ENCODE data around the gene MC1R. TPM values are rescaled to one million over a fixed set of nuclear protein-coding genes. Genes with fewer than 3 reads are reported as not detected.

Gene MC1R
- total RNA-seq, 2 experiments from 2014 or later: 4.7 to 5.0 TPM

DNA sequence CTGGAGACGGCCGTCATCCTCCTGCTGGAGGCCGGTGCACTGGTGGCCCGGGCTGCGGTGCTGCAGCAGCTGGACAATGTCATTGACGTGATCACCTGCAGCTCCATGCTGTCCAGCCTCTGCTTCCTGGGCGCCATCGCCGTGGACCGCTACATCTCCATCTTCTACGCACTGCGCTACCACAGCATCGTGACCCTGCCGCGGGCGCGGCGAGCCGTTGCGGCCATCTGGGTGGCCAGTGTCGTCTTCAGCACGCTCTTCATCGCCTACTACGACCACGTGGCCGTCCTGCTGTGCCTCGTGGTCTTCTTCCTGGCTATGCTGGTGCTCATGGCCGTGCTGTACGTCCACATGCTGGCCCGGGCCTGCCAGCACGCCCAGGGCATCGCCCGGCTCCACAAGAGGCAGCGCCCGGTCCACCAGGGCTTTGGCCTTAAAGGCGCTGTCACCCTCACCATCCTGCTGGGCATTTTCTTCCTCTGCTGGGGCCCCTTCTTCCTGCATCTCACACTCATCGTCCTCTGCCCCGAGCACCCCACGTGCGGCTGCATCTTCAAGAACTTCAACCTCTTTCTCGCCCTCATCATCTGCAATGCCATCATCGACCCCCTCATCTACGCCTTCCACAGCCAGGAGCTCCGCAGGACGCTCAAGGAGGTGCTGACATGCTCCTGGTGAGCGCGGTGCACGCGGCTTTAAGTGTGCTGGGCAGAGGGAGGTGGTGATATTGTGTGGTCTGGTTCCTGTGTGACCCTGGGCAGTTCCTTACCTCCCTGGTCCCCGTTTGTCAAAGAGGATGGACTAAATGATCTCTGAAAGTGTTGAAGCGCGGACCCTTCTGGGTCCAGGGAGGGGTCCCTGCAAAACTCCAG, 1.1 kb downstream of the MC1R start:
- Mint-ChIP-seq H3K27me3 (ENCODE audit: low read depth) (peaks cover 36% of the 10 kb centered on the region), H3K36me3 (ENCODE audit: low read depth) (no peaks in the 10 kb centered on the region), H3K4me3 (no peak overlapping the region), H3K9me3 (ENCODE audit: insufficient read depth) (no peaks in the 10 kb centered on the region), H3K4me1 (ENCODE audit: low read depth) (peaks cover 54% of the 10 kb centered on the region), H3K27ac (no peak overlapping the region)
- DNase-seq: no peak
- ChIA-PET CTCF (interaction anchor here (1.1 to 2.3 kb wide), 3 partner anchors 10 to 214 kb away, joined by 4 to 16 read pairs (median 7); no protein-coding TSS in a partner anchor), POLR2A (interaction anchor here (1.8 kb wide), 1 partner anchor 46 kb away, joined by 7 read pairs; the partner anchor contains the start of gene TCF25)
- ATAC-seq: no peak

DNA sequence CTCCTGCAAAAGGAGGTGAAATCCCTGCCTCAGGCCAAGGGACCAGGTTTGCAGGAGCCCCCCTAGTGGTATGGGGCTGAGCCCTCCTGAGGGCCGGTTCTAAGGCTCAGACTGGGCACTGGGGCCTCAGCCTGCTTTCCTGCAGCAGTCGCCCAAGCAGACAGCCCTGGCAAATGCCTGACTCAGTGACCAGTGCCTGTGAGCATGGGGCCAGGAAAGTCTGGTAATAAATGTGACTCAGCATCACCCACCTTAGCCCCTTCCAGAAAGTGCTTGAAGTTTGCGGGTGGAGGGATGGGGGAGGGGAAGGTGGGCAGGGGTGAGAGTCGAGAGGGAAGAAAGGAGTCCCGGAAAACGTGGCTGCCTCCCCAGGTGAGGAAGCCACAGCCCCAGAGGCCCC, 2.1 kb downstream of the MC1R start:
- POLR2A ChIA-PET: no interaction called here
- DNase-seq (no peak), ATAC-seq (no peak)
- CTCF ChIA-PET: interaction anchor here (1.1 kb wide), 1 partner anchor 11 kb away, joined by 4 read pairs; no protein-coding TSS in a partner anchor
- no peak overlapping the region for H3K4me3 Mint-ChIP-seq
- peaks cover 42% of the 10 kb centered on the region for H3K27me3 Mint-ChIP-seq (ENCODE audit: low read depth)
- H3K36me3 Mint-ChIP-seq (ENCODE audit: low read depth): no peaks in the 10 kb centered on the region
- peaks cover 56% of the 10 kb centered on the region for H3K4me1 Mint-ChIP-seq (ENCODE audit: low read depth)
- H3K9me3 Mint-ChIP-seq (ENCODE audit: insufficient read depth): no peaks in the 10 kb centered on the region
- no peak overlapping the region for H3K27ac Mint-ChIP-seq

DNA sequence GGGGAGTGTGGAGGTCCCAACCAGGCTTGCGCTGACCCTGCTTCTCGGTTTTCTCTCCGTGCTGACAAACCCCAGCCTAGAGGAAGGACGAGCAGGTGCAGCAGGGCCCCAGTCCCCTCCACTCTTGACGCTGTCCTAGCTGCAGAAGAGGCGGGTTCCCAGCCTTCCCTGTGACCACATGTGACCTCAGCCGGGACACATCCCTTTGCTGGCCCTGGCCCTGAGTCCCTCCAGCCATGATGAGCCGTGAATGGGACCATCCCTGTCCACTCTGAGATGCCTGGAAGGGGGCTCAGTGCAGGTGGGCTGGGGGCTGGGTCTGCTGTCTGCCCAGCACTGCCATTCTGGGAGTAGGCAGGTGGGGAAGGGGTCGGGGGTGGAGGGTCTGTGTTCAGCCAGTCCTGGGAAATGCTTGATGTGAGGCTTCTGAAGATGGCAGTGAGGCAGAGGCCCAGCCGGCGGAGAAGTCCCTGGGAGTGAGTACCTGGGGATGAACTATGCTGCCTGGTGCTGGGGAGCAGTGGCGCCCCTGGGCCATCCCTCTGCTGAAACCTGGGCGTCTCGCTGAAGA, 2.6 kb downstream of the MC1R start:
- Mint-ChIP-seq H3K9me3 (ENCODE audit: insufficient read depth) (no peaks in the 10 kb centered on the region), H3K27me3 (ENCODE audit: low read depth) (peaks cover 42% of the 10 kb centered on the region), H3K4me1 (ENCODE audit: low read depth) (peaks cover 54% of the 10 kb centered on the region), H3K27ac (no peak overlapping the region), H3K36me3 (ENCODE audit: low read depth) (no peaks in the 10 kb centered on the region), H3K4me3 (no peak overlapping the region)
- ChIA-PET POLR2A (interaction anchor here (0.5 to 1.8 kb wide), 4 partner anchors 36 to 52 kb away, joined by 3 to 5 read pairs (median 4); partner anchors contain the start of gene TCF25), CTCF (interaction anchor here (1.1 to 1.9 kb wide), 2 partner anchors 11 kb away, joined by 4 to 9 read pairs; no protein-coding TSS in a partner anchor)
- ATAC-seq (no peak), DNase-seq (no peak)

DNA sequence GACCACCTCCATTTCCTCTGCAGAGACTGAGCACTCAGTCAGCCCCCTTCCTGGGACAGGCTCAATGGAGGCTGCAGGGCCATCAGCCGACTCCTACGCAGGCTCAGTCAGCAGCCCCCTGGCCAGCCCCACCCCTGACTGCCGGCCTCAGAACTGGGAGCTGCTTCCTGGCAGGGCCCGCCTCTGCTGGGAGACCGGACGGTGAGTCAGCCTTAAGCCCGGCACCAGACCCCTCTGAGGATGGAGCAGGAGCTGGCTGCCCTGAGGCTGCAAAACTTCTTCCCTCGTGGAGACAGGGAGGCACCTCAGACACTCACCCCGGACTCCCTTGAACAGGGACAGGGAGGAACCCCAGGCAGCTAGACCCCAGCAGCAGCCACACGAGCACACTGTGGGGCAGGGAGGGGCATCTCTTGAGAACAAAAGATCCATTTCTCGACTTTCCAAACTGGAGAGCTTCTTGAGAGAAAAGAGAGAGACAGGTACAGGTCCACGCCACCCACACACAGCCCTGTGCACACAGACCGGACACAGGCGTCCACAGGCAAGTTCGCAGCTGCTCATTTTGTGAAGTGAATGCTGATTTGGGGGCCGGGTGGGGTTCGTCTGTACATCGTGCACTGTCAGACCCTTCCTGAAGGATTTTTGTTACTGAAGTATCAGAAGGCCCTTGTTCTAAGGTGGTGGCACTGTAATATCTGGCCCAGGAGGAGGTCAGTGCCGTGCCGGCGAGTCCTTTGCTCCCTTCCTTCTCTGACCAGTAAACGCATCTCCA, 3.2 kb downstream of the MC1R start:
- Mint-ChIP-seq H3K4me3 (peak overlapping the region; percentile 57), H3K4me1 (ENCODE audit: low read depth) (peaks cover 57% of the 10 kb centered on the region), H3K27ac (peak overlapping the region; percentile 4), H3K9me3 (ENCODE audit: insufficient read depth) (no peaks in the 10 kb centered on the region), H3K36me3 (ENCODE audit: low read depth) (no peaks in the 10 kb centered on the region), H3K27me3 (ENCODE audit: low read depth) (peaks cover 42% of the 10 kb centered on the region)
- ChIA-PET CTCF (interaction anchor here (1.9 kb wide), 1 partner anchor 12 kb away, joined by 9 read pairs; no protein-coding TSS in a partner anchor), POLR2A (interaction anchor here (0.5 to 1.8 kb wide), 4 partner anchors 37 to 51 kb away, joined by 3 to 5 read pairs (median 4); partner anchors contain the start of gene TCF25)
- ATAC-seq: no peak
- DNase-seq: peak; percentile 47

DNA sequence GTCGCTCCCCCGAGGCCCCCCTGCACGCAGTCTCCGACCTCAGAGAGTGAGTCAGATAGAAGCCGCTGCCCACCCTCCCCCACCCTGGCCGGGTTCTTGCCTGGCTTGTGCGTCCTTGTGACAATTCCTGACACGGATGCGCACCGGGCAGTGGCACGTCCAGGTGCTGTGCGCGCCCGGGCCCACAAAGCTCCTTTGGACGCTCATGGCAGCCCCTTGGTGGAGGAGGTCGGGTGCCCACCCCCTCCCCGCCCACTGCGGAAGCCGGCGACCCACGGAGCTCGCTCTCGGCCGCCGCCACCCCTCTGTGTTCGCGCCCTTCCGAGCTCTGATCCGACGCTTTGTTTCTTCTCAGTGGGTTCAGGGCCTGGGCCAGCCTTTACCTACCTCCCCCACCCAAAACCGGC, 3.8 kb downstream of the MC1R start:
- no peak for ATAC-seq
- ChIA-PET CTCF (interaction anchor here (1.9 kb wide), 1 partner anchor 12 kb away, joined by 9 read pairs; no protein-coding TSS in a partner anchor), POLR2A (interaction anchor here (1.6 to 1.8 kb wide), 2 partner anchors 49 to 50 kb away, joined by 5 read pairs; partner anchors contain the start of gene TCF25)
- H3K27me3 Mint-ChIP-seq (ENCODE audit: low read depth): peaks cover 42% of the 10 kb centered on the region
- peak overlapping the region; percentile 57 for H3K4me3 Mint-ChIP-seq
- H3K27ac Mint-ChIP-seq: no peak overlapping the region
- H3K36me3 Mint-ChIP-seq (ENCODE audit: low read depth): no peaks in the 10 kb centered on the region
- H3K4me1 Mint-ChIP-seq (ENCODE audit: low read depth): peaks cover 51% of the 10 kb centered on the region
- no peaks in the 10 kb centered on the region for H3K9me3 Mint-ChIP-seq (ENCODE audit: insufficient read depth)
- peak; percentile 61 for DNase-seq

DNA sequence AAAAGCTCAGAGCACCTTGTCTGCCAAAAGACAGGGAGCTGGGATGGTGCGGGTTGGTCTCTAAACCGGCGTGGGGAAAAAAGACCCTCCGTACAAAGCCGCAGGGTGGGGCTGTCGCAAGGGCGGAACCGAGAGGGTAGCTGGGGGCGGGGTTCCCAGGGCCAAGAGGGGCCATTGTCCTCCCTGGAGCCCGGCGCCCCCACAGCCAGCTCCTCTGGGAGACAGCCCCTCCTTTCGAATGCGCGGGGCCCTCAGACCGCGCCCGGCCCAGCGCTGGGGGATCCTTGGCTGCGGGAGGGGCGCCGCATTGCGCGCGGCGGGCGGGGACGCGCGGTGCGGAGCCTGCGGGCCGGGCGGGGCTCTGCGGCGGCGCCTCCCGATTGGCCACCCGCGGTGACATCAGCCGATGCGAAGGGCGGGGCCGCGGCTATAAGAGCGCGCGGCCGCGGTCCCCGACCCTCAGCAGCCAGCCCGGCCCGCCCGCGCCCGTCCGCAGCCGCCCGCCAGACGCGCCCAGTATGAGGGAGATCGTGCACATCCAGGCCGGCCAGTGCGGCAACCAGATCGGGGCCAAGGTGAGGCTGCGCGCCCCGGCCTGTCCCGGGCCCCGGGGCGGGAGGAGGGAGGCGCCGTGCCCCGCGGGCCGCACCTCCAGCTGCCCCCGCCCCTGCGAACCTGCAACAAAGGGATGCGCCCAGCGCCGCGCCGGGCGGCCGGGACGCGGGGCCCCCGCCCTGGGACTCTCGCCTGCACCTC, 4.4 kb downstream of the MC1R start, which contains the start of gene TUBB3:
Gene TUBB3 (plus strand): TSS at position 459 of the 756 bp plus-strand sequence. CDS start 60 bp downstream, at position 519.
- peak; percentile 33 for ATAC-seq
- no peak within 1 kb of the TSS for H3K27ac Mint-ChIP-seq
- peaks cover 46% of the 10 kb centered on the region for H3K4me1 Mint-ChIP-seq (ENCODE audit: low read depth)

DNA sequence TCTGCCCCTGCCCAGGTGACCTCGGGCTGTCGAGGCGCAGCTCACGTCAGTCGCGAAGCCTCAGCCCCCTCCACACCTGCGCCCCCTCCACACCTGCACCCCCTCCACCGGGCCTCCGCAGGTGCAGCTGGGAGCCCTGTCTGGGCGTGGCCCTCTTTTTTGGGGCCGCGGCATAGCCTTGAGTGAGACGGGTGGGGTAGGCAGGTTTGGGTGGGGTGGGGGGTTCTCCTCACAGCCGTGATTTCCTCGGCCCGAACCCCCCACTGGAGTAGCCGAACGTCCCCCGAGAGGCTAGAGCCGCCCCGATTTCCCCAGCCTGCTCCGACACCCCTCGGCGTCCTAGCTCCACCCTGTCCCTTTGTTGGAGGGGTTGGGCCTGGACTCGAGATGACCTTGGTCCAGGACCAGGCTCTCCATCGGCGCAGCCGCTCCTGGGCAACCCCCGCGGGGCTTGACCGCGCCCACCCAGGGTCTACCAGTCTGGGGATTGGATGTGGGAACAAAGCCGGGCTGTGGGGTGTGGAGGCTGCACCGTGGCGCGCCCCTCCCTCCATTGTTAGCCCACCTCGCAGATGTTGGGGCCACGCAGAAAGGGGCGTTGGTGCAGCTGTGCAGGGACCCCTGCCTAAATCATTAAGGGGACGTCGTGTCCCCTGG, 5.1 kb downstream of the MC1R start:
- Mint-ChIP-seq H3K4me3 (no peak overlapping the region), H3K4me1 (ENCODE audit: low read depth) (peaks cover 41% of the 10 kb centered on the region), H3K36me3 (ENCODE audit: low read depth) (no peaks in the 10 kb centered on the region), H3K27me3 (ENCODE audit: low read depth) (peaks cover 39% of the 10 kb centered on the region), H3K27ac (no peak overlapping the region), H3K9me3 (ENCODE audit: insufficient read depth) (no peaks in the 10 kb centered on the region)
- ChIA-PET POLR2A (interaction anchor here (0.8 kb wide), 1 partner anchor 50 kb away, joined by 3 read pairs; the partner anchor contains the start of gene TCF25), CTCF (no interaction called here)
- no peak for DNase-seq
- no peak for ATAC-seq

More for the DNA sequence above, 4.4 kb downstream of the MC1R start, which contains the start of gene TUBB3:
- DNase-seq: peak; percentile 65
- H3K4me3 Mint-ChIP-seq: peak within 1 kb of the TSS; percentile 57
- no peaks in the 10 kb centered on the region for H3K9me3 Mint-ChIP-seq (ENCODE audit: insufficient read depth)
- H3K36me3 Mint-ChIP-seq (ENCODE audit: low read depth): no peaks in the 10 kb centered on the region
- POLR2A ChIA-PET: interaction anchor here (0.8 to 1.8 kb wide), 3 partner anchors 50 kb away, joined by 3 to 5 read pairs (median 5); partner anchors contain the start of gene TCF25
- peaks cover 42% of the 10 kb centered on the region for H3K27me3 Mint-ChIP-seq (ENCODE audit: low read depth)
- CTCF ChIA-PET: interaction anchor here (1.9 kb wide), 1 partner anchor 13 kb away, joined by 9 read pairs; no protein-coding TSS in a partner anchor

DNA sequence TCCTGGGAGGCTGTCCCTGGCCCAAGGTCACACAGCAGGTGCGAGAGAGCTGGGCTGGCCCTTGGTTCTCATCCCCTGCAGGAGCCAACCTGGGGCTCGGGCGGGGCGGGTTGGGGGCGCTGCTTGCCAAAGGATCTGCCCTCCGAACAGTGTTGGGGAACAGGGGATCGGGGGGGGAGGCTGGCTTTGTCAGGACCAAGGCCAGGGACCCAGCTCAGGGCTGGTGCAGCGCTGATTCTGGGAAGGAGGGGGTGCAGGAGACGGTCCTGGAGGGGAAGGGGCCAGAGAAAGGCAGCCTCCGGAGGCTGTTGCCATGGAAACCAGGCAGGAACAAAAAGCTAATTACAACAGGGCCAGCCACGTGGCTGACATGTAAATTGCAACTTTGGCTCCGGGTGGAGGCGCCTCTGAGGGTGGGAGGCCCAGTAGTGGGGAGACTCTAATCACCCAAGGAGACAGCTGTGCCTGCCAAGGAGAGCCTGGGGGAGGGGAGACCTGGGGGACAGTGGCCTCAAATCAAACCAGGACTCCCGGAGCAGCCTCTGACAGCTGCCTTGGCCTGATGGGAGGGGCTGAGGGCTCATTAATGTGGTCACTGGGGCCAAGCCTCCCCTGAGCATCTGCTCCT, 5.7 kb downstream of the MC1R start:
- ATAC-seq (no peak), DNase-seq (peak; percentile 64)
- Mint-ChIP-seq H3K4me1 (ENCODE audit: low read depth) (peaks cover 38% of the 10 kb centered on the region), H3K4me3 (peak overlapping the region; percentile 18), H3K27me3 (ENCODE audit: low read depth) (peaks cover 34% of the 10 kb centered on the region), H3K9me3 (ENCODE audit: insufficient read depth) (no peaks in the 10 kb centered on the region), H3K27ac (no peak overlapping the region), H3K36me3 (ENCODE audit: low read depth) (no peaks in the 10 kb centered on the region)
- ChIA-PET CTCF (no interaction called here), POLR2A (interaction anchor here (1.1 kb wide), 1 partner anchor 48 kb away, joined by 3 read pairs; no protein-coding TSS in a partner anchor)

DNA sequence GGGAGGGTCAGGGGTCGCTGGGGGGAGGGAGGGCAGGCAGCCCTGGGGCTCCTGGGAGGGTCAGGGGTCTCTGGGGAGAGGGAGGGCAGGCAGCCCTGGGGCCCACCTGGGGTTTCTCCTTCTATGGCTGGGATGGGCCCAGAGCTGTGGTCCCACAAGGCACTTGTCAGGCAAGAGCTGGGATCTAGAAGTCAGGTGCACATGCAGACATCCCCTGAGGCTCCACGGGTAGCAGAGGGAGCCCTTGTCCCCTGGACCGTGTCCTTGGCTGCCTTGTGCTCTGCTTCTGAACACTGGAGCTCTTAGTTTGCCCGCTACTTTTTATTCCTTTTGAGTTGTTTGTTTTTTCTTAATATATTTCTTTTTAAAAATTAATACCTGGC, 6.3 kb downstream of the MC1R start:
- DNase-seq (no peak), ATAC-seq (no peak)
- Mint-ChIP-seq H3K9me3 (ENCODE audit: insufficient read depth) (no peaks in the 10 kb centered on the region), H3K36me3 (ENCODE audit: low read depth) (no peaks in the 10 kb centered on the region), H3K4me3 (no peak overlapping the region), H3K27me3 (ENCODE audit: low read depth) (peaks cover 28% of the 10 kb centered on the region), H3K27ac (no peak overlapping the region), H3K4me1 (ENCODE audit: low read depth) (peaks cover 37% of the 10 kb centered on the region)
- CTCF ChIA-PET: no interaction called here
- POLR2A ChIA-PET: interaction anchor here (1.1 kb wide), 1 partner anchor 48 kb away, joined by 3 read pairs; no protein-coding TSS in a partner anchor

DNA sequence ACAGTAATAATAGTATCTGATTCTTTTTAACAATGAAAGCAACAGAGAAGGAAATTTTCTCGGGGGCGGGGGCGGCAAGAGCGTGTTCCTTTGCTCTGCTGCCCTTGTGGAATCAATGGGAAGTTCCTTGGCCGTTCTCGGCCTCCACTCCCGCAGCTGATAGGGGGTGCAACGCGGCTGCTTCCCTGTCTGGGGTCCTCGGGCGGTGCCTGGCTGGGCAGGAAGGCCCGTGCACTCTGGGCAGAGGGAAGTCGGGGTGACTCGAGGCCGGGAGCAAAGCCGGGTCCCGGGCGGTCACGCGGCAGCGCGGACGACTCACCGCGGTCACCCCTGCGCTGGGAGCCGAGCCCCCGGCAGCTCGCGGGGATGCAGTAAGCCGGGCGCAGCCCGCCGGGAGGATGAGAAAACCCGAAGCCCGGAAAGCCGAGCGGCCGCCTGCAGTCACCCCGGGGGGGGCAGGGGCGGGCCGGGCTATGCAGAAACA, 7.0 kb downstream of the MC1R start:
- Mint-ChIP-seq H3K4me3 (peak overlapping the region; percentile 28), H3K27me3 (ENCODE audit: low read depth) (peaks cover 23% of the 10 kb centered on the region), H3K4me1 (ENCODE audit: low read depth) (peaks cover 30% of the 10 kb centered on the region), H3K9me3 (ENCODE audit: insufficient read depth) (no peaks in the 10 kb centered on the region), H3K27ac (no peak overlapping the region), H3K36me3 (ENCODE audit: low read depth) (no peaks in the 10 kb centered on the region)
- DNase-seq (no peak), ATAC-seq (no peak)
- ChIA-PET POLR2A (interaction anchor here (1.1 kb wide), 1 partner anchor 47 kb away, joined by 3 read pairs; no protein-coding TSS in a partner anchor), CTCF (no interaction called here)
